Posterior cingulate gyrus (tissue), 11 donors: ENCODE results near the gene ERC1.
"Not testable (repeated sequence)": the region's sequence is repeated elsewhere in the genome, so short reads cannot be mapped to it uniquely, and the experiment has no call there.

Experiments
- DNase-seq, 10 donors: peaks; one replicate each; pipeline versions ENCODE4 v3.0.0 to v3.0.0-alpha.2; 2020 to 2021; ENCODE audit warnings: mixed read lengths in 3 of 10
- intact Hi-C: fragments of 100-400 bp; cut with DNase I; formaldehyde crosslinking; loops from one replicate; pipeline ENCODE4 v1.15.1; 2023

Gene ERC1

GRCh38 chr12:1107669-1108068, 116.6 kb downstream of the ERC1 start:
- DNase-seq, result no peak
- intact Hi-C loops, result no loop called here

DNA sequence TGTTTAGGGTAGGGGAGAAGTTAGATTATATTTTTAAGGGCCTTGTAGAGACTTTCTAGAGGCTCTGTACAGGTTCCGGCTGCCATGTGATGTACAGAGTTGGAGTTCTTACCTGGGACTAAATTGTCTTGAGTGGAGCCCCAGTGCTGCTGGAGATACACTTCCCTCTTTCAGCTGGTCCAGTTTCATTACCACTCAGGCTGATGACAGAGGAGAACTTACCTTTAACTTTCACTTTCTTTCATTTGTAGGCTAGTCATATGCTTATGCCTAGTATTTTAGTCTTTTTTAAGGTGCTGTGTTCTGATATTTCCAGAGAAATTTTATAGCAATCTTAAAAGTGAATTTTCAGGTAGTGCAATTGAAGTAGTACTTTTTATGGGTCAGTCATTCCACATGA, 117.3 kb downstream of the ERC1 start:
- intact Hi-C loops, result no loop called here
- DNase-seq, result no peak

DNA sequence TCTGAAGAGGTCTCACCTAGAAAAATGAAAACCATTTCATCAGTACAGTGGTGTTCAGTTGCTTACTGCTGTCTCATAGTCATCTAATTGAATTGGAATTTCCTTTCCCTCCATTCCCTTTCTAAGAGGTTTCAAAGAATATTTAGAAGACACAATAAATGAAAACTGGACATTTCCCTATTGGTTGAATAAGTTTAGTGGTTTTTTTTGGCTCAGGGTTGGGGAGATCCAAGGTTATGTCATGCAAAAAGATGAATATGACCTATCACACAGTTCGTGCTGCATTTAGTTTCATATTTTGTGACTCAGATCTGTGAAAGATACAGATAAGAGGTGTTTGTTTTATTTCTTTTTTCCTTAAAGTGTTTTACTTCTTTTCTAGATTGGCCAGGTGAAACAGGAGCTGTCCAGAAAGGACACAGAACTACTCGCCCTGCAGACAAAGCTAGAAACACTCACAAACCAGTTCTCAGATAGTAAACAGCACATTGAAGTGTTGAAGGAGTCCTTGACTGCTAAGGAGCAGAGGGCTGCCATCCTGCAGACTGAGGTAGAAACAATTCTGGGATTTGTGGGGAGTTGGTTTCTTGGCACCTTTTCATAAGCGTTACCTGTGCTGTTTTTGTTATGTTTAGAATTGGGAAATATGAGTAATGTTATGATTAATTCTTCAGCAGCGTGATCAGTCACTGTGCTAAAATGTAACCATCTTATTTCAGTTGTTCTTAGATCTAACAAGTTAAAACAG, 124.6 kb downstream of the ERC1 start:
- DNase-seq, result no peak
- intact Hi-C loops, result no loop called here

GRCh38 chr12:1117371-1117770, 126.3 kb downstream of the ERC1 start:
- intact Hi-C loops, result loop anchor here (1.0 kb wide), 1 partner anchor 466 kb away; no protein-coding TSS in a partner anchor
- DNase-seq, result no peak

DNA sequence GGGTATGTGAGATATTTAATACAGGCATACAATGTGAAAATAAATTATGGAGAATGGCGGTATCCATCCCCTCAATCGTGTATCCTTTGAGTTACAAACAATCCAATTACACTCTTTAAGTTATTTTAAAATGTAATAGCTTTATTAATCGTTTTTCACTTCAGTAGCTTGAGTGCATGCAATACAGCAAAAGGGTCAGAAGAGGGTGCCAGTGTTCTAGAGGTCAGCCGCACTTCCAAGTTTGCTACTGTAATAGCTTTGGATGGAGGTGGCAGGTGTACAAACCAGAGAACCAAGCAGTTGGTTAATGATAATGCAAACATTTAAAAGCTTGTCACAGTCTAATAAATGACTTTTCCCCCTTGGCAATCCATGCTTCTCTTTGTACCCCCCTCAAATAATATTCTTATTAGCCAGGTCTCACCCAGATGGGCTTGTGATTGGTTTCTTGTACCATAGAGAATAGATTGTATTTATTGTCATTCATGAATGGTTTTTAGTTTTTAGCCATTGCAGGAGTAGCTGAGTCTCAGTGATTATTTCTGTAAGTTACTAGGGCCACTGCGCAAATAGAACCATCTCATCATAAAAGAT, 127.0 kb downstream of the ERC1 start:
- intact Hi-C loops, result loop anchor here (1.0 kb wide), 1 partner anchor 465 kb away; no protein-coding TSS in a partner anchor
- DNase-seq, result peak in 7 of 10 donors; percentile 40 to 93 (median 65)

GRCh38 chr12:1122786-1123185, 131.8 kb downstream of the ERC1 start:
- no peak for DNase-seq
- intact Hi-C loops, result no loop called here

DNA sequence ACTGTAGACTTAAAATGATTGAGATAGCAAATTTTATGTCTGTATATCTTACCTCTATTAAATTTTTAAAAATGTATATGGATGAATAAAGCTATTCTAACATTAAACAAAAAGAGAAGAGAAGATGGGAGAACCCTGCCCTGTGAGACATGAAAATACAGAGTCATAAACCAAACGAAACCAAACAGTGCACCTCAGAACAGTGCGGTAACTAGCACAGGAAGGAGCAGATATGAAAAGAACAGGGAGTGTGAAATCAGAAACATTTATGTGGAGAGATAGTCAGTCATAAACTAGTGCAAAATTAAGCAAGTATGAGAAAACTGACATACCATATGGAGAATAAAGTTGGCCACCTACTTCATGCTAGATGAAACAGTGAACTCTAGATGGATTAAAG, 135.1 kb downstream of the ERC1 start:
- intact Hi-C loops, result no loop called here
- no peak for DNase-seq

DNA sequence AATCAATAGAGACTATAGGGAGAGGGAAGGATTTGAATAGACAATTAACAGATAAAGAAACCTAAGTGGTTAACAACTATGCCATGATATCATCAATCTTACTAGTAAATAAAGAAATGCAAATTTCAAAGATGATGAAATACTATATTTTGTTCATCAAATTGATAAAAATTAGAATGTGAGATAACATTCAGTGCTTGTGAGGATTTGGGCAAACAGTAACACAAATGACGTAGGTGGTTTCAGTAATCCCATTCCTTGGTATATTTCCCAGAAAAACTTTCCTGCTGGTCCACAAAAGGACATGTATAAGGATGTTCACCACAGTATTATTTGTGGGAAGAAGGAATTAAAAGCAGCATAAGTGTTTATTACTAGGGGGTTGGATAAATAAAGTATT, 136.0 kb downstream of the ERC1 start:
- no peak for DNase-seq
- intact Hi-C loops, result no loop called here

GRCh38 chr12:1130164-1130563, 139.1 kb downstream of the ERC1 start:
- no peak for DNase-seq
- intact Hi-C loops, result no loop called here

DNA sequence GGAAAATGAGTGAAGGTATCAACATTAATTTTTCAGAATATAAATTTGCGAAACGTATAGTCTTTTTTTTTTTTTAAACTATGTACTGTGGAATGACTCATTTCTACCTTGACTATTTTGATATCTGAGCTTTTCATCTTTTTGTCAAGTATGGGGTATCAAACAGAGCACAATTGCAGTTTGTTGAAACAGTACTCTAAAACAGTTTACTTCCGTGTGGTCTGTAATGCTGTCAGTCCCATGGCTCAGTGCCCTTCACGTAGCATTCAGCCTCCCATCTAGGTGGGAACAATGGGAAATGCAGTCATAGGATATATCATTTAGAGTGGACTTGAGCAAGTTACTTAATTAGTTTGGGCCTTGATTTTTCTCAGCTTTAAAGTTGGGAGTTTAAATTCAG, 139.5 kb downstream of the ERC1 start:
- intact Hi-C loops, result no loop called here
- DNase-seq, result no peak

DNA sequence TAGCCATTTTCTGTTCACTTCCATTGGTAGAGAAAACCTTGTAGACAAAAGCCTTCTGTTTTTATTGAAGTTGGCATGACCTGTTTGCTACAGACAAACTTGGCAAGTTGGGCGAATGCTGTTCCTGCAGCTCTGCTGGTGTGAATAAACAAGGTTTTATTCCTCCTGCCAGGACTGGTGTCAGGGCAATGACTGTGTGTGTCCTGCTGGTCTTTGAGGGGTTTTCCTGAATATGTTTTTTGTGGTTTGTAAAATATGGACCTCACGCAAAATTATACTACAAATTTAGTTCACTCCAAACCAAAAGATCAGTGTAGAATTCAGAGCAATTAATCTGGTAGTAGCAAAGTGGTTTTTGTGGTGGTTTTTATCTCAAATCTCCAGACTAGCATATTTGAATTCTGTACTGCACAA, 140.8 kb downstream of the ERC1 start:
- DNase-seq, result peak in 2 of 10 donors; percentile 15 to 16
- intact Hi-C loops, result no loop called here

- intact Hi-C loops, result no loop called here
- no peak for DNase-seq
These were observed 141.3 kb downstream of the ERC1 start for GRCh38 chr12:1132311-1132710.

GRCh38 chr12:1138691-1139090, 147.7 kb downstream of the ERC1 start:
- intact Hi-C loops, result no loop called here
- no peak for DNase-seq

GRCh38 chr12:1146758-1147157, 155.7 kb downstream of the ERC1 start:
- intact Hi-C loops, DNase-seq: not testable (repeated sequence)

GRCh38 chr12:1147821-1148220, 156.8 kb downstream of the ERC1 start:
- intact Hi-C loops, result no loop called here
- DNase-seq, result no peak

DNA sequence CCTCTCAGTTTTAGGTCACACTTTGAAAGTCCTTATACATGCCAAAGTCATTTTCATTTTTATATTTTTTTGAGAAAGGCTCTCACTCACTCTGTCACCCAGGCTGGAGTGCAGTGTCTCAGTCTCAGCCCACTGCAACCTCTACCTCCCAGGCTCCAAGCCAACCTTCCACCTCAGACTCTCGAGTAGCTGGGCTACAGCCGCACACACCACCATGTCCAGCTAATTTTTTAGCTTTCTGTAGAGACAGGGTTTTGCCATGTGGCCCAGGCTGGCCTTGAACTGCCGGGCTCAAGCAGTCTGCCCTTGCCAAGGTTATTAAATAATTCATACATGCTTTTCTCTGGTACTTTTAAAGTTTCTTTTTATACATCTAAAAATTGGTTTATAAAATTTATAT, 166.0 kb downstream of the ERC1 start:
- intact Hi-C loops, result no loop called here
- no peak for DNase-seq

GRCh38 chr12:1161197-1161596, 170.2 kb downstream of the ERC1 start:
- DNase-seq, result no peak
- intact Hi-C loops, result no loop called here

DNA sequence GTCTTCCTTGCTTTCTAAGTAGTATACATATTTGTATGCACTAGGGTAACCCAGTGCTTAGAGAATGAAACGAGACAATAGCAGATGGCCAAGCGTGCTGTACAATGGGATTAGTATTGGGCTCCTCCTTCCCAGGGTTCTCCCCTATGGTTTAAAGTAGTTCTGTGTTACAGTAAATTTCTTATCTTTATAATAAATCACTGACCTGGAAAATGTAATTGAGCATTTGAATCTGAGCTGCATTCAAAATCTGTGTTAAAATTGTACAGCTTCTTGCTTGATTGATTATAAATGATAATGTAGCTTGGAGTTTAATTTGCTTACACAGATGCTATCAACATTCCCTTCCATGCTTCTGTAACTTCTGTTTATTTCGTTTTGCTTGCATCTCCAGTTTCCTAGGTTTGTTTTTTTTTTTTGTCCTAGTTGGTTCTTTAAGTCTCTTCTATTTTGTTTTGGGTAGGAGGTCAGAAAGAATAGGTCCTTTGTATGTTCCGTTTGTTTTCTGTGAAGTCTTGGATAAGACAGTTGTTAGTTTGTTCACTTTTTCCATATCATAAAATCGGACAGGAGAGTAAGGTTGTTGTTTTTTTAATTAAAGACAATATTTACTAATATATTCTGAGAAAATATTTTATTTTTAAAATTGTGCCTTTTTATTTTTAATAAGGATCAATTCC, 171.2 kb downstream of the ERC1 start:
- intact Hi-C loops, result no loop called here
- DNase-seq, result no peak

- intact Hi-C loops, result no loop called here
- peak in 1 of 10 donors; percentile 76 for DNase-seq
These were observed 176.8 kb downstream of the ERC1 start for GRCh38 chr12:1167784-1168183.

DNA sequence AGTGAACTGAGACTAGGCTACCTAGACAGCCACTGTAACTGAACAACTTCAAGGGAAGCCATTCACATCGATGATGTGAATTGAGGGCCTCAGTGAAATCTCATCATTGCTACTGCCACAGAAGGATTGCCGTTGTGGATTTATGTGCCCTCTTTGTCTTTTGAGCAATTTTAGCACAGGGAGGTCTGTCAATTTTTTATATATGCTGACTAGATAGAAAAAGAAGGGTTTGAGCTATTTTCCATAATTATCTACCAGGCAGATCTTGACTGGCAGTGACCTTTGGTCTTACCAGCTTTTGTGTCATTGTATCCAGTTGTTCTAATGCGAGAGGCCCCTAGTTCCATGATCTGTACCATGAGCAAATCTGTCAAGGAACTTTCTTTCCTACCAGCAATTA, 179.4 kb downstream of the ERC1 start:
- intact Hi-C loops, result no loop called here

DNA sequence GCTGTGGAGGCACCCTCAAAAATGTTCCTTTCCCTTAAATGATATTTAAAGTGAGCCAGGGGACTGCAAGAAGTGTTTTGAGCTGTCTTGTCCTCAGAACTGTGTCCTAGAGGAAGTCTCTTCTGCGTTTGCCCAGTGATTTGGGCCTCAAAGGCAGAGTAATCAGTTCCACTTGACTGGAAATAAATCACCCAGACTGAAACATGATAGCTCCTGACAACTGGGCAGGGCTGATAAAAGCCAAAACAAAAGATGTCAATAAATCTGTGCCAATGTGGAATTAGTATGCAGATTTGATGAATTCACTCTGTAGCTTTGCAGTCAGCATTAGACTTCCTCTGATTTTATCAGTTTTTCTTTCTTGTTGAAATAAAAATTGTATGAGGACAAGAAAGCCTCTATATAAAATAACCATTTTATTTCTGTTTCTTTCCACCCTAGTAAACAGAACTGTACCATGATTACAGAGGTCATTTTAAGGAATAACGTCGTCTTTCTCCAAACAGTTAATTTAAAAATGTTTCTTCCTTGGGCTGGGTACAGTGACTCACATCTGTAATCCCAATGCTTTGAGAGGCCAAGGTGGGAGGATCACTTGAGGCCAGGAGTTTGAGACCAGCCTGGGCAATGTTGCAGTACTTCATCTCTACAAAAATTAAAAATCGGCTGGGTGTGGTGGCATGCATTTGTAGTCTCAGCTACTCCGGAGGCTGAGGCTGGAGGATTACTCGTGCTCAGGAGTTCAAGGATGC, 180.8 kb downstream of the ERC1 start:
- DNase-seq, result no peak
- intact Hi-C loops, result no loop called here

More for the DNA sequence above, 179.4 kb downstream of the ERC1 start:
- no peak for DNase-seq
